Stimulated activated CD8-positive, alpha-beta memory T cell treated with anti-CD3 and anti-CD28 coated beads, Interleukin-12 subunit alpha, Interleukin-12 subunit beta, amount 100 ng/mL, for 1 hour (primary cell): ENCODE data around the gene ZNF286A.
"Not testable (repeated sequence)": the region's sequence is repeated elsewhere in the genome, so short reads cannot be mapped to it uniquely, and the experiment has no call there.

Source experiments
- DNase-seq: peaks from one replicate; pipeline ENCODE4 v3.0.0-alpha.2; 2020; ENCODE audit warnings: low read depth

The ZNF286A gene

GRCh38 chr17:15699413-15699924 lies at the start of gene ZNF286A:
Gene ZNF286A, plus strand, starts transcription at chr17:15699752. Its CDS starts 578 bp downstream, at chr17:15700330.
- peak; percentile 92 for DNase-seq

- DNase-seq, result no peak
Measured at GRCh38 chr17:15649861-15650421, 49.6 kb upstream of the ZNF286A start.

GRCh38 chr17:15650741-15651582 lies 48.6 kb upstream of the ZNF286A start:
- no peak for DNase-seq

- no peak for DNase-seq
Measured at GRCh38 chr17:15651583-15652110, 47.9 kb upstream of the ZNF286A start.

- DNase-seq, result no peak
Measured at GRCh38 chr17:15652960-15653359, 46.6 kb upstream of the ZNF286A start.

- DNase-seq, result not testable (repeated sequence)
Measured at GRCh38 chr17:15654401-15654800, 45.2 kb upstream of the ZNF286A start.

GRCh38 chr17:15654886-15655561 lies 44.5 kb upstream of the ZNF286A start:
- DNase-seq, result no peak

GRCh38 chr17:15657868-15658267 lies 41.7 kb upstream of the ZNF286A start:
- DNase-seq, result no peak

GRCh38 chr17:15658296-15658695 lies 41.3 kb upstream of the ZNF286A start:
- DNase-seq, result no peak

- DNase-seq, result no peak
Measured at GRCh38 chr17:15659236-15659635, 40.3 kb upstream of the ZNF286A start.

- DNase-seq, result no peak
Measured at GRCh38 chr17:15659663-15660062, 39.9 kb upstream of the ZNF286A start.

- no peak for DNase-seq
Measured at GRCh38 chr17:15660077-15660476, 39.5 kb upstream of the ZNF286A start.

- DNase-seq, result no peak
Measured at GRCh38 chr17:15662681-15663080, 36.9 kb upstream of the ZNF286A start.

GRCh38 chr17:15663176-15663575 lies 36.4 kb upstream of the ZNF286A start:
- no peak for DNase-seq

GRCh38 chr17:15663691-15664090 lies 35.9 kb upstream of the ZNF286A start:
- DNase-seq, result no peak

GRCh38 chr17:15669526-15669925 lies 30.0 kb upstream of the ZNF286A start:
- not testable (repeated sequence) for DNase-seq

GRCh38 chr17:15674640-15675039 lies 24.9 kb upstream of the ZNF286A start:
- DNase-seq, result not testable (repeated sequence)

GRCh38 chr17:15675991-15676390 lies 23.6 kb upstream of the ZNF286A start:
- DNase-seq, result not testable (repeated sequence)

GRCh38 chr17:15683135-15683534 lies 16.4 kb upstream of the ZNF286A start:
- DNase-seq, result not testable (repeated sequence)

GRCh38 chr17:15683824-15684478 lies 15.6 kb upstream of the ZNF286A start, which contains the start of gene TRIM16:
Gene TRIM16, minus strand, starts transcription at chr17:15684311. Its CDS starts 32,702 bp downstream, at chr17:15651609.
- peak; percentile 67 for DNase-seq

GRCh38 chr17:15687494-15687893 lies 12.1 kb upstream of the ZNF286A start:
- not testable (repeated sequence) for DNase-seq

- DNase-seq, result not testable (repeated sequence)
Measured at GRCh38 chr17:15698967-15699366, 585 bp upstream of the ZNF286A start.
